GM23248 (cell line): ENCODE data around the gene VTI1B.

ENCODE experiments used
- EZH2 ChIP-seq: fragments of 200-600 bp; sonication (generic); IDR thresholded peaks from 2 replicates; pipeline ENCODE4 v1.6.1; 2018; ENCODE audit warnings: antibody characterized with exemption, mild to moderate bottlenecking; ENCODE audit not compliant: insufficient read depth, poor library complexity, severe bottlenecking
- EZH2phosphoT487 ChIP-seq: fragments of 200-600 bp; sonication (generic); IDR thresholded peaks from 2 replicates; pipeline ENCODE4 v1.6.1; 2018; ENCODE audit warnings: antibody characterized with exemption, moderate library complexity, mild to moderate bottlenecking, low read depth; ENCODE audit not compliant: insufficient read depth

DNA sequence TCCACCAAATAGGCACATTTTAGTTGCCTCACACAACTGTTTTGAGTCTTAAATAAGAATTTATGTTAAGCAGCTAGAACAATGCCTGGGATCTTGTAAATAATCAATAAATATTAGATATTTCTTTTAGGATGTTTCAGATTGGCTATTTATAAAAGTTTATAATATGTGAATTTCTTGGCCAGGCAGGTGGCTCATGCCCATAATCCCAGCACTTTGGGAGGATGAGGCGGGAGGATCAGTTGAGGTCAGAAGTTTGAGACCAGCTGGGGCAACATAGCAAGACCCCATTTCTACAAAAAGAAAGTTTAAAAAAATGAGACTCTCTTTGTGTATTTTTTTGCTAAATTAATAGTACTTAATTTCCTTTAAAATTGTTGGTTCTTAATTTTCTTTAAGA lies 33.0 kb downstream of the VTI1B start:
- TF ChIP-seq EZH2 (no peak), EZH2phosphoT487 (no peak)
